ENCODE measurements around the gene FBXL19.
"Not testable (repeated sequence)": the region's sequence is repeated elsewhere in the genome, so short reads cannot be mapped to it uniquely, and the experiment has no call there.

FBXL19 gene

GRCh38 chr16:30923554-30924075 lies at the start of gene FBXL19:
FBXL19 (plus strand) TSS chr16:30923572; CDS start chr16:30925755, 2,183 bp downstream.
- DNase-seq (ENCODE audit: low read depth): no peak

- DNase-seq (ENCODE audit: low read depth): no peak
These were observed 49.0 kb upstream of the FBXL19 start for GRCh38 chr16:30874244-30874820.

- DNase-seq (ENCODE audit: low read depth): peak; percentile 66
These were observed 48.3 kb upstream of the FBXL19 start for GRCh38 chr16:30874821-30875717.

GRCh38 chr16:30875871-30876801 lies 47.2 kb upstream of the FBXL19 start:
- DNase-seq (ENCODE audit: low read depth): no peak

DNA sequence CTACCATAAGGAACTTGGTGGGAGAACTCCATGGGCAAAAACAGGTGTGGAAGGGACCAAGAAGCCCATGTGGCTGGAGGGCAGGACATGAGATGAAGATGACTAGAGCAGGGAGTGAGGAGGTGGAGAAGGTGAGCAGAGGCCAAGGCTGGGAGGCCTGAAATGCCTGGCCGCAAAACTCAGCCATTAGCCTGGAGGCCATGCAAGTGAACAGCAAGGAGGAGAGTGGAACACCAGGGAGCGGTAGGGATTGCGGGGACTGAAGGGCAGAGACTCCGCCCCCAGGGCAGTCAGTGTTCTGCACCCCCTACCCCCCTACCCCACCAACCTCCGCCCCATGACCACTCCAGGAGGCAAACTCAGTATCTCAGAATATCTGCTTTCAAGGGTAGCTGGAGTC lies 46.5 kb upstream of the FBXL19 start:
- no peak for DNase-seq (ENCODE audit: low read depth)

- DNase-seq (ENCODE audit: low read depth): no peak
These were observed 40.7 kb upstream of the FBXL19 start for GRCh38 chr16:30882429-30883310.

DNA sequence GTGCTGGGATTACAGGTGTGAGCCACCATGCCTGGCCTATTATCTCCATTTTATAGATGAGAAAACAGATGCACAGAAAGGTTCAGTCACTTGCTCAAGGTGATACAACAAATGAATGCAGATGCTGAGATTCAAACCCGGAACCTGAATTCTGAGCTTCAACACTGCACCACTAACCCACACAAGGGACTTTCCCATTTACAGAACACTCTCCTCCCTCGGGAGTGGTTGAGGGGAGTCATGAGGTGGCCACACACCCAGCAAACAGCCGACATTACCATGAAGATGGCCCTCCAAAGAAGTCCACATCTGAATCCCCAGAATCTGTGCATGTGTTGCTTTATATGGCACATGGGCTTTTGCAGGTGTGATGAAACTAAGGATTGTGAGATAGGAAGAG lies 38.6 kb upstream of the FBXL19 start:
- DNase-seq (ENCODE audit: low read depth): no peak

DNA sequence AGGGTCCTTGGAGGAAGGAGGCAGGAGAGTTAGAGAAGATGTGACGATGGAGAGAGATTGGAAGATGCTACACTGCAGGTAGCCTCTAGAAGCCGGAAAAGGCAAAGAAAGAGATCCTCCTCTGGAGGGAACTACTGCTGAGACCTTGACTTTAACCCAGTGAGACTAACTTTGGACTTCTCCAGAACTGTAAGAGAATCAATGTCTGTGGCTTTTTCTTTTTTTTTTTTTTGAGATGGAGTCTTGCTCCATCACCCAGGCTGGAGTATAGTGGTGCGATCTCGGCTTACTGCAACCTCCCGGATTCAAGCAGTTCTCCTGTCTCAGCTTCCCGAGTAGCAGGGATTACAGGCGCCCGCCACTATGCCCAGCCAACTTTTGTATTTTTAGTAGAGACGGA lies 38.2 kb upstream of the FBXL19 start:
- no peak for DNase-seq (ENCODE audit: low read depth)

DNA sequence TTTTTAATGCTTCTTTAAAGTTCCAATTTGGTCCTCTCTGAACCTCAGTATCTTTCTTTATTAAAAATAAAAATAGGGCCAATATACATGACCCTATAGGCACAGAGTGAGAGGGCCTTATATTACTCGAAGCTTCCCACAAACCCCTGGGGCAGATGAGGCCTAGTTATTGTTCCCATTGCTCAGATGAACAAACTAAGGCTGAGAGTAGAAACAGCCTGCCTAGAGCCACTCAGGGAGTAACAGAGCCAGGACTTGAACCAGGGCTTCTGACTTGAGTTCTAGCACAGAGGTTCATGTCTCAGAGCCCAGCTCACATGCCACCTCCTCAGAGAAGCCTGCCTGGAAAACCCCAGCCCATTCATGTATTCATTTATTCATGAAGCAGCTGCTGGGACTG lies 37.2 kb upstream of the FBXL19 start:
- no peak for DNase-seq (ENCODE audit: low read depth)

GRCh38 chr16:30887927-30888326 lies 35.4 kb upstream of the FBXL19 start:
- DNase-seq (ENCODE audit: low read depth): no peak

- no peak for DNase-seq (ENCODE audit: low read depth)
These were observed 34.4 kb upstream of the FBXL19 start for GRCh38 chr16:30888856-30889499.

DNA sequence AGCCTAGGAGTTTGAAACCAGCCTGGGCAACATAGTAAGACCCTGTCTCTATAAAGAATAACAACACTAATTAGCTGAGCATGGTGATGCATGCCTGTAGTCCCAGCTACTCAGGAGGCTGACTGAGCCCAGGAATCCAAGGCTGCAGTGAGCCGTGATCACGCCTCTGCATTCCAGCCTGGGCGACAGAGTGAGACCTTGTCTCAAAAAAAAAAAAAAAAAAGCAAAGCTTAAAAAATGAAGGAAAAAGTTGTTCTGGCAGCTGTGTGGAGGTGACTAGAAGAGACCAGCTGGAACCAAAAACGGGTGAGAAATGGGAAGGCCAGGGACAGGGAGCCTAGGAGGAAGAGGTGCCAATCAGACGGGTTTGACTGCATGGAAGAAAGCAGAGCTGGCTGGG lies 33.7 kb upstream of the FBXL19 start:
- no peak for DNase-seq (ENCODE audit: low read depth)

DNA sequence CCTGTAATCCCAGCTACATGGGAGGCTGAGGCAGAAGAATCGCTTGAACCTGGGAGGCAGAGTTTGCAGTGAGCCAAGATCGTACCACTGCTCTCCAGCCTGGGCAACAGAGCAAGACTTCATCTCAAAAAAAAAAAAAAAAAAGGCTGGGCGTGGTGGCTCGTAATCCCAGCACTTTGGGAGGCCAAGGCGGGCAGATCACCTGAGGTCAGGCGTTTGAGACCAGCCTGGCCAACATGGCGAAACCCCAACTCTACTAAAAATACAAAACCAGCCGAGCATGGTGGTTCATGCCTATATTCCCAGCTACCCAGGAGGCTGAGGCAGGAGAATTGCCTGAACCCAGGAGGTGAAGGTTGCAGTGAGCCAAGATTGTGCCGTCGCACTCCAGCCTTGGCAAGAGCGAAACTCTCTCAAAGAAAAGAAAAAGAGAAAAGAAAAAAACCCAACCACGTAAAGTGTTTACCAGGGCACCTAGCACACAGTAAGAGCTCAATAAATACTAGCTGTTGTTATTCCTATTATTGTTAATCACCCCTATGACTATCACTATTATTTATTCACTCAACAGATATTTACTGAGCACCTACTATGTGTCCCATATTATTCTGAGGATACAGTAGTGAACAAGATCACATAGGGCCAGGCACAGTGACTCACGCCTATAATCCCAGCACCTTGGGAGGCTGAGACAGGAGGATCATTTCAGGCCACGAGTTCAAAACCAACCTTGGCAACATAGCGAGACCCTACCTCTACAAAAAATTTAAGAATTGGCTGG lies 32.1 kb upstream of the FBXL19 start:
- not testable (repeated sequence) for DNase-seq (ENCODE audit: low read depth)

DNA sequence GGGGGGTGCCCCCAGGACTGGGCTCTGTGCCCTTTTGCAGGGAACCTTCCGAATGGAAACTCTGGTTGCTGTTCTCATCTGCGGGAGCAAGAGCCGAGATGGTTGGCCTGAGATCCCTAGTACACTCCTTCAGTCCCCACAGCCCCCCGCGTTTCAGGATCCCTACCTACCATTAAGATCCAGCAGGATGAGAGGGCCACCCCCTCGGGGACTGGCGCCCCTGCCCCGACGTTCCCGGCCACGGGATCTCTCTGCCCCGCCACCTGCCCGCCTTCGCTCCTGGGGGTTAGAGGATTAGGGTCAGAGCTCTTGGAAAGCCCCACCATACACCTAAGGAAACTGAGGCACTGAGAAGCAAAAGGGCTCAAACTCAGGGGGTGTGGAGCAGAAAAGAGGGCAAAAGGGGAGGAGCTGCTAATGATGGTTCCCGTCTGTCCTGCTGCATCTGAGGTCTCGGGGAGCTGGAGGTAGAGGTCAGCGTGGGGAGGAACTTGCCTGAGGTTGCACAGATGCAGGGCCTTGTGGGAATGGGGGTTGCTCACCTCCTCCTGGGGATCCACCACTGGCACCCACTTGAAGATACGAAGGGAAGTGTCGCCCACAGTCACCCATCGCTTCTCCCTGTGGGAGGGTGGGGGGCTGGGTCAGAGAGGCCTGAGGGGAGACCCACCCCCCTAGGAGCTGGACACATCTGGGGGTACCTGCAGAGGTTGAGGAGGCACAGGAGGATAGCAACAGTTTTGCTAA lies 30.5 kb upstream of the FBXL19 start:
- no peak for DNase-seq (ENCODE audit: low read depth)

DNA sequence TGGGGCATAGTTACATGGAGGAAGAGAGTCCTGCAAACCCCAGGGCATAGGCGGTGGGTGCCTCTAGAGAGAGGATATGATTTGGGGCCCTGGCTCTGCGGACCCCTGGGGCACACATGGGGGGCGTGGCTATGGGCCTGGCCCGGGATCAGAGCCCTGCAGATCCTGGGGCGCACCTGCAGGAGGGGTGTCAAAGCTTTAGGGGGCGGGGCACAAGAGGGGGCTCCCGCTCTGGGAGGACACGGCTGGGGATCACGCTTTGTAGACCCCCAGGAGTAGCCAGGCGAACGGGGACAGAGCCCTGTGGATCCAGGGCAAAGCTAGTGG lies 30.0 kb upstream of the FBXL19 start:
- DNase-seq (ENCODE audit: low read depth): no peak

DNA sequence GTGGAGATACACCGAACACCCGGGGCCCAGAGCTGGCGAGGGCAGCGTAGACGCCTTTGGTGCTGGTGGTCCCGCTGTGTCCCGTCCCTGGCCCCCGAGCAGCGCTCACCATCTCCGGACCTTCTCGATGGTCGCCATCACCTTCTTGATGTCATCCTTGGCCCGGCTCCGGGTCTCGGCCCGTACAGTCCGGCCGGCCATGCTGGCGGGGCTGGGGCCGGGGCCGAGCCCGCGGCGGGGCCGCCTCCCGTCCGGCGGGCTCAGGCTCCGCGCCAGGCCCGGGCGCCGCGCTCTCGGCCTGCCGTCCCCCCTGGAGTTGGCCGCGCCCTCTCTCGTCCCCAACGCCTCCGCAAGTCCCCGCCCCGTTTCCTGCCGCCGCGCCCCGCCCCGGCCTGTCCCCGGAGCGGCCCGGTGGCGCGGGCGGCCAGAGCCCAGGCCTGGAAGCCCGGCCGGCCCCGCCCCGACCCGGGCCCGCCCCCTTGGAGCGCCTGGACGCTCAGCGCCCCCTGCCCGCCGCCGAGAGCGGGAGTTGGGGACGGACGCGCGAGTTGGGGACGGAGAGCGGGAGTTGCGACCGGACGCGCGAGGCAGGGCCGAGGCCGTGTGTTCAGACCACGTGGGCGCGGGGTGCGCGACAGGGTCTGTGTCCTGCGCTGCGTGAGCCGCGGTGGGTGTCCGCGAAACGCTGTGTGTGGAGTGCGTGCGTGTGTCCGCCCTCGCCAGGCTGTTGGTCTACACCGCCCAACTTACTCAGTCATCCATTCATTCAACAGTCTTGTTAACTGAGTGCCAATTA lies 29.4 kb upstream of the FBXL19 start, which contains the start of gene BCL7C:
Gene BCL7C (minus strand): TSS at position 334 of the 796 bp plus-strand sequence. CDS start 133 bp downstream, at position 201.
- DNase-seq (ENCODE audit: low read depth): peak; percentile 46

DNA sequence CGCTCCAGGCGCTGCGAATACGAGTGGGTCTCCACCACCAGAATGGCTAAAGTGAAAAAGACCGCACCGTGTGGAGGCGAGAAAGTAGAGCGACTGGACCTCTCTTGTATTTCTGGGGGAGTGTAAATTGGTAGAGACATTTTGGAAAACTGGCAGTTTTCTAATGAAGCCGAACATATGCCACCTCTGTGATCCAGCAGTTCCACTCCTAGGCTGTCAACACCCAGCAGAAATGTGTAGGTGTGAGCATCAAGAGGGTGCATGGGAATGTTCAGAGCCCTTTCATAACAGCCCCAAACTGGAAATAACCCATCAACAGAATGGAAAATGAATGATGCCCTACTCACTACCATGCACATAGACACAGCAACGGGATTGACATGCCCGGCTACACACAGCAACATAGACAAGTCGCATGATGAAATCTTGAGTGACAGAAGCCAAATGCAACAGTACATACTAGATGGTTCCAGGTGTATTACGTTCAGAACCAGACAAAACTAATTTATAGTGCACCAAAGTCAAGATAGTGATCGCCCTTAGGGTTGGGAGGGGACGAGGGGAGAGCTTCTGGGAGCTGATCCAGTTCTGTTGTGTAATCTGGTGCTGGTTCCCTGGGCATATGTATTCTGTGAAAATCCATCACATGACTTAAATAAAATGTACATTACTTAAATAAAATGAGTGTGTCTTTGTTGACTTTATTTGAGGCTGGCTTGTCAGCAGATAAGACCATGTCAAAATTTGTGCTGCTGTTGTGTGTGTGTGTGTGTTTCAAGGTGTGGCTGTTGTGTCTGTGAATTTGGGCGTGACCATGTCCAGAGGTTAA lies 28.6 kb upstream of the FBXL19 start:
- no peak for DNase-seq (ENCODE audit: low read depth)
